Liver (tissue), 9 donors: ENCODE measurements around the gene MUC6. TPM values are rescaled to one million over a fixed set of nuclear protein-coding genes. Genes with fewer than 3 reads are reported as not detected.

Source experiments
- DNase-seq: peaks from one replicate; pipeline ENCODE4 v3.0.0-alpha.2; 2017; ENCODE audit warnings: low spot score
- H3K27ac ChIP-seq, 2 donors: one replicate each; pipeline ENCODE4 v1.7.0; 2013; ENCODE audit warnings: inconsistent platforms in 2 of 2, low read length in 2 of 2, control low read depth in 1 of 2, low read depth in 1 of 2, mild to moderate bottlenecking in 1 of 2
- H3K27me3 ChIP-seq, 4 donors: one replicate each; pipeline versions ENCODE4 v1.6.1 to v1.7.0; 2013; ENCODE audit warnings: low read length in 3 of 4, inconsistent platforms in 1 of 4, mild to moderate bottlenecking in 1 of 4, moderate library complexity in 1 of 4; ENCODE audit not compliant: control insufficient read depth in 4 of 4, insufficient read depth in 4 of 4
- H3K36me3 ChIP-seq, 4 donors: one replicate each; pipeline versions ENCODE4 v1.6.1 to v1.7.0; 2013; ENCODE audit warnings: low read length in 3 of 4, mild to moderate bottlenecking in 3 of 4, low read depth in 1 of 4, moderate library complexity in 1 of 4; ENCODE audit not compliant: control insufficient read depth in 4 of 4, insufficient read depth in 3 of 4
- H3K4me1 ChIP-seq, 4 donors: one replicate each; pipeline versions ENCODE4 v1.6.1 to v1.7.0; 2013; ENCODE audit warnings: low read length in 3 of 4, mild to moderate bottlenecking in 3 of 4, moderate library complexity in 1 of 4; ENCODE audit not compliant: control insufficient read depth in 4 of 4, insufficient read depth in 4 of 4
- H3K4me3 ChIP-seq, 3 donors: one replicate each; pipeline versions ENCODE4 v1.6.1 to v1.7.0; 2013; ENCODE audit warnings: low read length in 3 of 3, control low read depth in 1 of 3, low read depth in 1 of 3, mild to moderate bottlenecking in 1 of 3
- H3K9ac ChIP-seq, 2 donors: one replicate each; pipeline ENCODE4 v1.7.0; 2013; ENCODE audit warnings: low read length in 2 of 2, mild to moderate bottlenecking in 2 of 2, moderate library complexity in 2 of 2, control low read depth in 1 of 2, low read depth in 1 of 2
- H3K9me3 ChIP-seq, 4 donors: one replicate each; pipeline versions ENCODE4 v1.6.1 to v1.7.0; 2013; ENCODE audit warnings: low read length in 3 of 4; ENCODE audit not compliant: control insufficient read depth in 4 of 4
- ATF3 ChIP-seq: IDR thresholded peaks from 2 replicates; pipeline ENCODE4 v1.6.1; 2016; ENCODE audit warnings: antibody characterized with exemption
- CTCF ChIP-seq: fragments of 150-350 bp; IDR thresholded peaks from 2 replicates; pipeline ENCODE4 v1.5.1; 2017; ENCODE audit warnings: improper control_type of control experiment, low read depth, low read length; ENCODE audit not compliant: missing input control
- EGR1 ChIP-seq, 2 donors: IDR thresholded peaks; 2 replicates each; pipeline ENCODE4 v1.6.1; 2016 to 2018; ENCODE audit warnings: antibody characterized with exemption in 2 of 2, low read depth in 2 of 2
- FOXA1 ChIP-seq: IDR thresholded peaks from 2 replicates; pipeline ENCODE4 v1.6.1; 2016; ENCODE audit warnings: antibody characterized with exemption
- FOXA2 ChIP-seq: IDR thresholded peaks from 2 replicates; pipeline ENCODE4 v1.6.1; 2016; ENCODE audit warnings: antibody characterized with exemption
- GABPA ChIP-seq, 2 donors: IDR thresholded peaks in 1 of 2; conservative IDR thresholded peaks in 1 of 2; 2 replicates each; pipeline ENCODE4 v1.6.1; 2016; ENCODE audit warnings: antibody characterized with exemption in 2 of 2, mild to moderate bottlenecking in 1 of 2, moderate library complexity in 1 of 2
- HNF4A ChIP-seq, 2 donors: conservative IDR thresholded peaks; 2 replicates each; pipeline ENCODE4 v1.6.1; 2016; ENCODE audit warnings: antibody characterized with exemption in 2 of 2, mild to moderate bottlenecking in 2 of 2
- HNF4G ChIP-seq: IDR thresholded peaks from 2 replicates; pipeline ENCODE4 v1.6.1; 2016; ENCODE audit warnings: antibody characterized with exemption
- JUND ChIP-seq, 2 donors: IDR thresholded peaks; 2 replicates each; pipeline ENCODE4 v1.6.1; 2016; ENCODE audit warnings: antibody characterized with exemption in 2 of 2
- MAX ChIP-seq: IDR thresholded peaks from 2 replicates; pipeline ENCODE4 v1.6.1; 2016; ENCODE audit warnings: antibody characterized with exemption
- NR2F2 ChIP-seq: IDR thresholded peaks from 2 replicates; pipeline ENCODE4 v1.6.1; 2016; ENCODE audit warnings: antibody characterized with exemption
- RAD21 ChIP-seq, 2 donors: IDR thresholded peaks; 2 replicates each; pipeline ENCODE4 v1.6.1; 2016; ENCODE audit warnings: antibody characterized with exemption in 2 of 2, mild to moderate bottlenecking in 2 of 2
- REST ChIP-seq: IDR thresholded peaks from 2 replicates; pipeline ENCODE4 v1.6.1; 2016; ENCODE audit warnings: antibody characterized with exemption, mild to moderate bottlenecking
- RXRA ChIP-seq, 2 donors: IDR thresholded peaks; 2 replicates each; pipeline ENCODE4 v1.6.1; 2017 to 2018; ENCODE audit warnings: antibody characterized with exemption in 2 of 2, mild to moderate bottlenecking in 1 of 2
- SP1 ChIP-seq: IDR thresholded peaks from 2 replicates; pipeline ENCODE4 v1.6.1; 2018; ENCODE audit warnings: antibody characterized with exemption, mild to moderate bottlenecking
- TAF1 ChIP-seq: conservative IDR thresholded peaks from 2 replicates; pipeline ENCODE4 v1.6.1; 2016; ENCODE audit warnings: antibody characterized with exemption, mild to moderate bottlenecking
- YY1 ChIP-seq: IDR thresholded peaks from 2 replicates; pipeline ENCODE4 v1.6.1; 2016; ENCODE audit warnings: antibody characterized with exemption, mild to moderate bottlenecking
- ZBTB33 ChIP-seq: IDR thresholded peaks from 2 replicates; pipeline ENCODE4 v1.6.1; 2016; ENCODE audit warnings: antibody characterized with exemption
- WGBS: extraction: QIAGEN DNeasy Blood & Tissue Kit; methylation state at CpG from one replicate; pipeline ENCODE4 v1.1.7; 2013; 5-methylcytosine and 5-hydroxymethylcytosine counted together
- polyA plus RNA-seq, 2 donors: library from polyadenylated mRNA; stranded (reverse) in 1 of 2; unstranded in 1 of 2; fragments of 200-250 nt in 1 of 2; fragments of >200 nt in 1 of 2; fragmentation: Nextera tagmentation in 1 of 2; extraction: Ambion mirVana in 1 of 2; gene quantifications; one replicate each; pipeline versions ENCODE4 v1.2.1 to v1.2.3, GENCODE V29; 2013 to 2015
- total RNA-seq, 2 donors: library from RNA; depleted of rRNA; stranded (reverse); fragments of >200 nt; gene quantifications; one replicate each; pipeline ENCODE4 v1.2.3, GENCODE V29; 2014
- donor health status: healthy.
- donor health status: healthy.
- donor health status: healthy.
- donor health status: healthy.
- donor health status: healthy.

MUC6 gene
- total and polyA plus RNA-seq, 4 donors: 0.05 to 0.54 (median 0.18) TPM

- no peak overlapping the region for H3K27ac ChIP-seq
- no peak for DNase-seq
- TF ChIP-seq NR2F2 (no peak), MAX (no peak), EGR1 (IDR thresholded peaks at IDR 0.05; ENCODE audit: low read depth in 2 of 2) (no peak), ATF3 (no peak), ZBTB33 (no peak), RAD21 (IDR thresholded peaks at IDR 0.05) (no peak), JUND (IDR thresholded peaks at IDR 0.05) (no peak), RXRA (IDR thresholded peaks at IDR 0.05) (no peak), GABPA (IDR thresholded peaks at IDR 0.05 in 1 of 2, conservative IDR thresholded peaks at IDR 0.05 in 1 of 2) (no peak), FOXA2 (no peak), HNF4A (conservative IDR thresholded peaks at IDR 0.05) (no peak), REST (no peak), SP1 (no peak), FOXA1 (no peak), TAF1 (no peak), HNF4G (no peak), YY1 (no peak), CTCF (no peak)
- H3K4me3 ChIP-seq: no peak overlapping the region
- peaks cover 0 to 4% (median 0%) of the 10 kb centered on the region in 4 donors for H3K27me3 ChIP-seq
- H3K9ac ChIP-seq: no peak overlapping the region
- no peaks in the 10 kb centered on the region for H3K36me3 ChIP-seq
- no peaks in the 10 kb centered on the region for H3K9me3 ChIP-seq
- H3K4me1 ChIP-seq: peaks cover 0 to 5% (median 0%) of the 10 kb centered on the region in 4 donors
- 84% methylated on average over 10 of the region's 10 CpGs for WGBS
Observed at GRCh38 chr11:1038361-1038760, 1.8 kb upstream of the MUC6 start.
